HEK293 (cell line): ENCODE data around the gene CDC42SE2.
A peak's percentile ranks its signal among the peaks of the same experiment; 100 is the strongest.

Experiments
- CTCF ChIA-PET: fragments of 350-600 bp; formaldehyde crosslinking; extraction: SDS; loops from one replicate; lab custom pipeline; 2021; ENCODE audit warnings: antibody characterized with exemption; lab: Yijun Ruan, JAX
- POLR2A ChIA-PET: fragments of 300-600 bp; formaldehyde crosslinking; extraction: SDS; loops from one replicate; lab custom pipeline; 2020; ENCODE audit warnings: antibody characterized with exemption, inconsistent platforms; lab: Yijun Ruan, JAX
- H3K27ac ChIP-seq: fragments of 200-500 bp; sonication (Bioruptor generic); 2 replicates; pipeline ENCODE4 v1.5.1; 2014; ENCODE audit warnings: low read depth, low read length, control low read depth, inconsistent platforms; ENCODE audit errors: extremely low read depth
- H3K36me3 ChIP-seq, 2 experiments: fragments of 200-500 bp in 1 of 2; sonication (Bioruptor generic) in 1 of 2; 1 replicate in 1 of 2; 2 replicates in 1 of 2; pipeline ENCODE4 v1.5.1; 2014 to 2017; ENCODE audit warnings: inconsistent platforms in 2 of 2, low read length in 2 of 2; ENCODE audit not compliant: control insufficient read depth in 2 of 2, insufficient read depth in 1 of 2
- H3K4me1 ChIP-seq: fragments of 200-500 bp; sonication (Bioruptor generic); 2 replicates; pipeline ENCODE4 v1.5.1; 2014; ENCODE audit warnings: mild to moderate bottlenecking, low read length, inconsistent platforms; ENCODE audit not compliant: control insufficient read depth, insufficient read depth
- H3K4me3 ChIP-seq: 2 replicates; pipeline ENCODE4 v1.5.1; 2011; ENCODE audit warnings: low read depth, mild to moderate bottlenecking, control low read depth, low read length, moderate library complexity
- H3K9me3 ChIP-seq: fragments of 200-500 bp; sonication (Bioruptor generic); 2 replicates; pipeline ENCODE4 v1.5.1; 2014; ENCODE audit warnings: low read depth, low read length, inconsistent platforms; ENCODE audit not compliant: control insufficient read depth, insufficient read depth
- AEBP2 ChIP-seq: fragments of 450-650 bp; formaldehyde crosslinking; IDR thresholded peaks from 2 replicates; pipeline ENCODE4 v1.5.1; 2016; ENCODE audit warnings: missing biosample characterization, missing genetic modification characterization, borderline replicate concordance
- BCL11A ChIP-seq: fragments of 450-650 bp; formaldehyde crosslinking; IDR thresholded peaks from 2 replicates; pipeline ENCODE4 v1.5.1; 2016; ENCODE audit warnings: low read depth, missing biosample characterization, missing genetic modification characterization
- EGR2 ChIP-seq: fragments of 450-650 bp; formaldehyde crosslinking; IDR thresholded peaks from 2 replicates; pipeline ENCODE4 v1.5.1; 2016; ENCODE audit warnings: low read depth, missing biosample characterization, missing genetic modification characterization
- PRDM10 ChIP-seq: fragments of 450-650 bp; formaldehyde crosslinking; IDR thresholded peaks from 2 replicates; pipeline ENCODE4 v1.5.1; 2016; ENCODE audit warnings: missing biosample characterization, missing genetic modification characterization
- SCRT2 ChIP-seq: fragments of 450-650 bp; formaldehyde crosslinking; IDR thresholded peaks from 2 replicates; pipeline ENCODE4 v1.5.1; 2016; ENCODE audit warnings: missing biosample characterization, missing genetic modification characterization
- YY1 ChIP-seq: fragments of 450-650 bp; formaldehyde crosslinking; IDR thresholded peaks from 2 replicates; pipeline ENCODE4 v1.5.1; 2018; ENCODE audit warnings: missing biosample characterization, missing genetic modification characterization
- ZBTB17 ChIP-seq: fragments of 450-650 bp; formaldehyde crosslinking; IDR thresholded peaks from 2 replicates; pipeline ENCODE4 v1.5.1; 2016; ENCODE audit warnings: missing biosample characterization, missing genetic modification characterization
- ZEB2 ChIP-seq: fragments of 450-650 bp; formaldehyde crosslinking; IDR thresholded peaks from 2 replicates; pipeline ENCODE4 v1.5.1; 2016; ENCODE audit warnings: missing biosample characterization, missing genetic modification characterization
- ZNF16 ChIP-seq: fragments of 450-650 bp; formaldehyde crosslinking; IDR thresholded peaks from 2 replicates; pipeline ENCODE4 v1.5.1; 2016; ENCODE audit warnings: low read depth, missing biosample characterization, missing genetic modification characterization
- ZNF175 ChIP-seq: fragments of 450-650 bp; formaldehyde crosslinking; IDR thresholded peaks from 2 replicates; pipeline ENCODE4 v1.5.1; 2016; ENCODE audit warnings: missing biosample characterization, missing genetic modification characterization
- ZNF223 ChIP-seq: fragments of 450-650 bp; formaldehyde crosslinking; IDR thresholded peaks from 2 replicates; pipeline ENCODE4 v1.5.1; 2016; ENCODE audit warnings: missing biosample characterization, missing genetic modification characterization
- ZNF239 ChIP-seq: fragments of 450-650 bp; formaldehyde crosslinking; IDR thresholded peaks from 2 replicates; pipeline ENCODE4 v1.5.1; 2016; ENCODE audit warnings: missing biosample characterization, missing genetic modification characterization
- ZNF26 ChIP-seq: fragments of 450-650 bp; formaldehyde crosslinking; IDR thresholded peaks from 2 replicates; pipeline ENCODE4 v1.5.1; 2016; ENCODE audit warnings: missing biosample characterization, missing genetic modification characterization
- ZNF341 ChIP-seq: fragments of 450-650 bp; formaldehyde crosslinking; IDR thresholded peaks from 2 replicates; pipeline ENCODE4; 2016; ENCODE audit warnings: low read depth, missing biosample characterization, missing genetic modification characterization
- ZNF426 ChIP-seq: fragments of 450-650 bp; formaldehyde crosslinking; IDR thresholded peaks from 2 replicates; pipeline ENCODE4 v1.5.1; 2017; ENCODE audit warnings: missing biosample characterization, missing genetic modification characterization, mild to moderate bottlenecking, inconsistent platforms, moderate library complexity
- ZNF510 ChIP-seq: fragments of 450-650 bp; formaldehyde crosslinking; IDR thresholded peaks from 2 replicates; pipeline ENCODE4 v1.5.1; 2018; ENCODE audit warnings: mild to moderate bottlenecking, missing genetic modification characterization, missing biosample characterization; ENCODE audit not compliant: insufficient replicate concordance
- ZNF549 ChIP-seq: fragments of 450-650 bp; IDR thresholded peaks from 2 replicates; pipeline ENCODE4 v1.5.1; 2018; ENCODE audit warnings: missing biosample characterization, missing genetic modification characterization, mild to moderate bottlenecking, inconsistent platforms, moderate library complexity
- ZNF571 ChIP-seq: fragments of 450-650 bp; formaldehyde crosslinking; IDR thresholded peaks from 2 replicates; pipeline ENCODE4 v1.5.0; 2017; ENCODE audit warnings: missing biosample characterization, missing genetic modification characterization
- ZNF639 ChIP-seq: fragments of 450-650 bp; formaldehyde crosslinking; IDR thresholded peaks from 2 replicates; pipeline ENCODE4 v1.5.1; 2016; ENCODE audit warnings: missing biosample characterization, missing genetic modification characterization
- ZNF830 ChIP-seq: fragments of 450-650 bp; IDR thresholded peaks from 2 replicates; pipeline ENCODE4 v1.5.0; 2018; ENCODE audit warnings: missing biosample characterization, missing genetic modification characterization, low read depth, mild to moderate bottlenecking, moderate library complexity
- ZNF837 ChIP-seq: fragments of 450-650 bp; formaldehyde crosslinking; IDR thresholded peaks from 2 replicates; pipeline ENCODE4 v1.5.1; 2016; ENCODE audit warnings: missing biosample characterization, missing genetic modification characterization

The CDC42SE2 gene

GRCh38 chr5:131228646-131229045 lies 35.2 kb upstream of the CDC42SE2 start:
- no peaks in the 10 kb centered on the region for H3K4me1 ChIP-seq
- CTCF ChIA-PET = interaction anchor here (0.6 kb wide), 1 partner anchor 13 kb away, joined by 3 read pairs; no protein-coding TSS in a partner anchor
- H3K9me3 ChIP-seq = no peaks in the 10 kb centered on the region
- no peak overlapping the region for H3K4me3 ChIP-seq
- no peak overlapping the region for H3K27ac ChIP-seq
- POLR2A ChIA-PET = no interaction called here
- TF ChIP-seq ZNF239 (no peak), ZEB2 (tag by site-specific recombination) (no peak), ZNF341 (tag by site-specific recombination) (no peak)
- H3K36me3 ChIP-seq = no peaks in the 10 kb centered on the region

GRCh38 chr5:131229623-131230022 lies 34.2 kb upstream of the CDC42SE2 start:
- TF ChIP-seq ZNF223 (tag by site-specific recombination) (no peak), ZNF830 (no peak), ZNF571 (tag by site-specific recombination) (no peak), ZNF175 (tag by site-specific recombination) (no peak), SCRT2 (tag by site-specific recombination) (no peak), ZNF510 (no peak), ZNF16 (tag by site-specific recombination) (no peak), ZNF549 (tag by site-specific recombination) (no peak), ZNF837 (no peak), BCL11A (tag by site-specific recombination) (no peak)
- CTCF ChIA-PET = interaction anchor here (0.6 to 0.7 kb wide), 2 partner anchors 110 to 156 kb away, joined by 3 to 5 read pairs; no protein-coding TSS in a partner anchor
- POLR2A ChIA-PET = no interaction called here
- Histone ChIP-seq H3K9me3 (no peaks in the 10 kb centered on the region), H3K4me3 (no peak overlapping the region), H3K4me1 (no peaks in the 10 kb centered on the region), H3K27ac (no peak overlapping the region), H3K36me3 (no peaks in the 10 kb centered on the region)

GRCh38 chr5:131230406-131230805 lies 33.4 kb upstream of the CDC42SE2 start:
- ChIA-PET CTCF (interaction anchor here (0.6 kb wide), 1 partner anchor 24 kb away, joined by 3 read pairs; no protein-coding TSS in a partner anchor), POLR2A (no interaction called here)
- no peak for TF ChIP-seq ZNF837
- peak; percentile 78 for TF ChIP-seq PRDM10 (tag by site-specific recombination)
- TF ChIP-seq YY1 (tag by site-specific recombination) = 0 out of 2 replicates have a peak, but pooled peaks have one; percentile 24
- peak; percentile 32; the same call in 1 of the 2 replicates for TF ChIP-seq ZBTB17 (tag by site-specific recombination)
- TF ChIP-seq, all 188 proteins: peak for 3
- Histone ChIP-seq H3K36me3 (no peaks in the 10 kb centered on the region), H3K27ac (no peak overlapping the region), H3K4me1 (no peaks in the 10 kb centered on the region), H3K9me3 (no peaks in the 10 kb centered on the region), H3K4me3 (no peak overlapping the region)

- no peaks in the 10 kb centered on the region for H3K36me3 ChIP-seq
- POLR2A ChIA-PET = interaction anchor here (0.7 kb wide), 1 partner anchor 11 kb away, joined by 4 read pairs; no protein-coding TSS in a partner anchor
- H3K4me3 ChIP-seq = no peak overlapping the region
- no peaks in the 10 kb centered on the region for H3K9me3 ChIP-seq
- CTCF ChIA-PET = interaction anchor here (0.6 to 0.9 kb wide), 3 partner anchors 14 to 123 kb away, joined by 3 read pairs; no protein-coding TSS in a partner anchor
- no peak overlapping the region for H3K27ac ChIP-seq
- no peaks in the 10 kb centered on the region for H3K4me1 ChIP-seq
- TF ChIP-seq AEBP2 (tag by site-specific recombination) (no peak), ZNF639 (tag by site-specific recombination) (no peak), EGR2 (no peak), ZNF26 (no peak), ZNF426 (tag by site-specific recombination) (no peak)
Measured at GRCh38 chr5:131239686-131240085, 24.2 kb upstream of the CDC42SE2 start.
